ENCODE measurements around the gene LONP2. TPM values are rescaled to one million over a fixed set of nuclear protein-coding genes. Genes with fewer than 3 reads are reported as not detected.
"Not testable (repeated sequence)": the region's sequence is repeated elsewhere in the genome, so short reads cannot be mapped to it uniquely, and the experiment has no call there.

Gene LONP2
- polyA plus RNA-seq, 1 donor: 90.4 TPM

DNA sequence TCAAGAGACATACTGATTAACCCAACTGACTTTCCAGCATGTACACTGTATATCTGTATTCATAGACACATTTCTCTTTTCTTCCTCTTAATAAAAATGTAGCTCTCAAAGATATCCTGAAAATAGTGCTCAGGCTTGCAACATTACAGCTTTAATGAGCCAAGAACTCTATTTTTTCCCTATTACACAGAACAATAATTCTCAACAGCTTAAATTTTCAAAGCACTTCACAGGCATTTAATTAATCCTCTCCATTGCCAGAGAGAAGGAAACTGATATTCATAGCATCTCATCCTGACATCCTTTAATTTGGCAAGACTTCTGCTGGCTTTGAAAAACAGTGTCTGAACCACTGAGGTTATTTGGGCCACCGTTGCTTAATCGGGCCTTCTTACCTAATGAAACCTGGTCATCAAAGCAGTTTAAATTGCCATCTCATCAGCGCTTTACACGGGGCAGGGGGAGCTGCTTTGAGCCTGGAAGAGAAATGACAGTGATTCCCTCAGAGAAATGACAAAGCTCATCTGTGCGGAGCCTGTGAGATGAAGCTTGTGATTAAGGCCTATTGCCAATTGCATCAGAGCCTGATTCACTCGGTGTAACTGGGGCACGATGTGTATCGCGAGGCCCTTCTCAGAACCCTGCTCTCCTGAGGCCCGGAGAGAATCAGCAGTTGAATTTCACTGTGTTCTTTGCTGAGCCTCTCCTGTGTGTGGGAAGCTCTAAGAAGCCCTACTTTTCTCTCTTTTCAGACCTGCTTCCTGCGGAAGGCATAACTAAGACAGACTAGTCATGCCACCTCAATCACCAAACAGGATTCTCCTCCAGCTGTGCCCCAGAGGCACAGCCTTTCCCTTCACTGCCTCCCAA lies 149.6 kb downstream of the LONP2 start:
- no peak for DNase-seq

DNA sequence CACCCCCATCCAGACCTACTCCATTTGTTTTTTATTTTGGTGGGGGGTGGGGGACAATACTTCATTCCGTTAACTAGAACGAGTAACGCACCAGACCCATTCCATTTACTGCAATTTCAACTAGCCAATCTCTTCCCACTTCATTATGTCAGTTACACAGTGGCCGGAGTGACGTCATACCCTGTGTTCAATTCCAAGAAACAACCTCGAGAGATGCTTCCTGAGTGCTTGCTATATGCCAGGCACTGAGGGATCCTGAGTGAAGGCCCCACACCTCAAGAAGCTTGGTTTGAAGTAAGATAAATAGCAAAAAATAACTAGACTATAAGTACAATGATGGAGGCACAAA lies 150.2 kb downstream of the LONP2 start:
- DNase-seq: no peak

DNA sequence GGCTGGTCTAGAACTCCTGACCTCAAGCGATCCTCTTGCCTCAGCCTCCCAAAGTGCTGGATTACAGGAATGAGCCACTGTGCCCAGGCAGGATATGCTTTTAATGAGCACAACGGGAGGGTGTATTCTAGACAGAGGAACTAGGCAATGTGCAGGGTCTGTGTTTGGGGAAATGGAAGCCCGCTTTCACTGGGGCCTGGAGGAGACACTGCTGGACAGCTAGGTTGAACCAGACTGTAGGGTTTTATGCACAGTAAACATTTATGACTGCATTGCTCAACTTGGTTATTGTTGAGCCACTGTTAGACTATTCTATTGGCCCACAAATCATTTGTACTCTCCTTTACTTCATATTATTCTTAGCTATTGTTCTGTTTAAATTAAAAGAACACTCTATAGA lies 151.3 kb downstream of the LONP2 start:
- DNase-seq: no peak

DNA sequence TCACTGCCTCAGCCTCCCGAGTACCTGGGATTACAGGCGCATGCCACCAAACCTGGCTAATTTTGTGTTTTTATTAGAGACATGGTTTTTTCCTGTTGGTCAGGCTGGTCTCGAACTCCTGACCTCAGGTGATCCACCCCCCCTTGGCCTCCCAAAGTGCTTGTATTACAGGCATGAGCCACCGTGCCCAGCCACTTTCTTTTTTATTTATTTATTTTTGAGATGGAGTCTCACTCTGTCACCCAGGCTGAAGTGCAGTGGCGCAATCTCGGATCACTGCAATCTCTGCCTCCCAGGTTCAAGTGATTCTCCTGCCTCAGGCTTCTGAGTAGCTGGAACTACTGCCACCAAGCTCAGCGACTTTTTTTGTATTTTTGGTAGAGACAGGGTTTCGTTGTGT lies 158.4 kb downstream of the LONP2 start:
- DNase-seq: not testable (repeated sequence)

DNA sequence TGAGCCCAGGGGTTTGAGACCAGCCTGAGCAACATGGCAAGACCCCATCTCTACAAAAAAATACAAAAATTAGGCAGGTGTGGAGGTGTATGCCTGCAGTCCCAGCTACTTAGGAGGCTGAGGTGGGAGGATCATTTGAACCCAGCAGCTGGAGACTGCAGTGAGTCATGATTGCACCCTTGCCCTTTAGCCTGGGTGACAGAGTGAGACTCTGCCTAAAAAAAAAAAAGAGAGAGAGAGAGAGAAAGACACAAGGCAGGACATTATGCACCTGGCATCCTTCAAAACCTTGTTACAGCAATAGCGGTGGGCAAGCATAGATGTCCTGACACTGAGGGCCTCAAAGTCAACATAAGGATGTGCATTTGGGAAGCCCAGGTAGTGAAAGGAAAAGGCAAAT lies 161.1 kb downstream of the LONP2 start:
- DNase-seq: no peak

DNA sequence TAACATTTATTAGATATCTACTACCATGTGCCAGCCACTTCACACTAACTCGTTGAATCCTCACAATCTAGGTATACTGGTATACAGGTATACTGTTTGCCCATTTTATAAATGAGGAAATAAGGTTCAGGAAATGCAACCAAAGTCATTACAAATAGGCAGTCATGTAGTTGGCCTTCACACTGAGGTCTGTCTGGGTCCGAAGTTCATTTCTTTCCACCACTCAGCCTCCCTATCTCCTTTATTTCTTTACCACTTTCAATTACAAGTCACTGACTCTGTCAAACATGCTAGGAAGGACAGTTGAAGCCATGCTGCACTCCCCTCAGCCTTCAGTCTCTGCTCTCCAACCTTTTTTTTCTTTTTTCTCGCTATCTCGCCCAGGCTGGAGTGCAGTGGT lies 161.8 kb downstream of the LONP2 start:
- DNase-seq: no peak

Other genes starting within 250 kb of the LONP2 start
- 0.13 TPM for gene ABCC12, start 88.3 kb upstream of the LONP2 start, polyA plus RNA-seq (ENCODE audit: insufficient read length)
- gene ABCC11, start 3.2 kb downstream of the LONP2 start, polyA plus RNA-seq (ENCODE audit: insufficient read length): 0.20 TPM
- 61.3 TPM for gene SIAH1, start 141.1 kb downstream of the LONP2 start, polyA plus RNA-seq (ENCODE audit: insufficient read length)